Suprapubic skin (tissue), 3 donors: ENCODE data around the gene TYW1.
"Not testable (repeated sequence)": the region's sequence is repeated elsewhere in the genome, so short reads cannot be mapped to it uniquely, and the experiment has no call there.

Experiments used
- CTCF ChIP-seq, 2 donors: fragments of 200-600 bp in 1 of 2; fragments of 450-650 bp in 1 of 2; sonication (generic) in 1 of 2; IDR thresholded peaks; one replicate each; pipeline ENCODE4 v1.5.1; 2016 to 2019; ENCODE audit warnings: antibody characterized with exemption in 2 of 2, mild to moderate bottlenecking in 1 of 2, moderate library complexity in 1 of 2
- POLR2AphosphoS5 ChIP-seq, 3 donors: sonication (generic); formaldehyde crosslinking; IDR thresholded peaks; one replicate each; pipeline ENCODE4 v1.6.1; 2017; ENCODE audit warnings: antibody characterized with exemption in 3 of 3

- not testable (repeated sequence) for TF ChIP-seq CTCF, POLR2AphosphoS5 (IDR thresholded peaks at IDR 0.05)
Observed at GRCh38 chr7:67154374-67154773, 157.7 kb downstream of the TYW1 start.
